HG02981 (cell line): ENCODE data around the gene ACTRT1.

ENCODE experiments used
- ATAC-seq: cut with Tn5 transposase; IDR thresholded peaks from one replicate; pipeline ENCODE4 v1.9.1; 2021; ENCODE audit warnings: mild to moderate bottlenecking, moderate library complexity; ENCODE audit not compliant: unreplicated experiment

The ACTRT1 gene

GRCh38 chrX:128052303-128052702, at the start of gene ACTRT1:
Gene ACTRT1, minus strand, starts transcription at chrX:128052403. Its CDS starts 197 bp downstream, at chrX:128052206.
- ATAC-seq, result no peak

GRCh38 chrX:128078545-128078944, 26.3 kb upstream of the ACTRT1 start:
- ATAC-seq, result no peak

- no peak for ATAC-seq
These were observed 5.2 kb upstream of the ACTRT1 start for GRCh38 chrX:128057421-128057820.

- ATAC-seq, result no peak
These were observed 677 bp downstream of the ACTRT1 start for GRCh38 chrX:128051526-128051925.

- no peak for ATAC-seq
These were observed 16.9 kb downstream of the ACTRT1 start for GRCh38 chrX:128035318-128035717.

GRCh38 chrX:128021566-128021965, 30.6 kb downstream of the ACTRT1 start:
- no peak for ATAC-seq

GRCh38 chrX:128020701-128021100, 31.5 kb downstream of the ACTRT1 start:
- no peak for ATAC-seq

- ATAC-seq, result no peak
These were observed 33.0 kb downstream of the ACTRT1 start for GRCh38 chrX:128019218-128019617.

GRCh38 chrX:128012015-128012414, 40.2 kb downstream of the ACTRT1 start:
- ATAC-seq, result no peak

GRCh38 chrX:128007882-128008281, 44.3 kb downstream of the ACTRT1 start:
- no peak for ATAC-seq
